ENCODE measurements around the gene TAF6L.

DNA sequence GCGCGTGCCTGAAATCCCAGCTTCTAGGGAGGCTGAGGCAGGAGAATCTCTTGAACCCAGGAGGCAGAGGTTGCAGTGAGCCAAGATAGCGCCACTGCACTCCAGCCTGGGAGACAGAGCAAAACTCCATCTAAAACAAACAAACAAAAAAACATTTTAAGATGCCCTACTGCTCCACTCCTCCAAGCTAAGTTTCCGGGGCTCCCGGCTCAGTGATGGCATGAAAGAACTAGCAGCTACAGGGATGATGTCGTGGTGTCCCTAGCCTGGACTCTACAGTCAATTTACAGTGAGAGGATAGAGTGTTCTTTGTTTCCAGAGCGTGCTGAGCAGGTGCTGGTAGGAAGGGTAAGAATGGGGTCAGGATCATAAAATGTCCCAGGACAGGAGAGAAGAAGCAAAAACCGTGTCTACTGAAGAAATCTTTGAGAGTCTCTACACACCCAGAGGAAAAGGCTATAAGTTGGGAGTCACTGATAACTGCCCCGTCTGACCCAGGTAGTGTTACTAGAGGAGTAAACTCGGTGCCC is 16.0 kb upstream of the TAF6L start:
- TF ChIP-seq, protein P1, sequence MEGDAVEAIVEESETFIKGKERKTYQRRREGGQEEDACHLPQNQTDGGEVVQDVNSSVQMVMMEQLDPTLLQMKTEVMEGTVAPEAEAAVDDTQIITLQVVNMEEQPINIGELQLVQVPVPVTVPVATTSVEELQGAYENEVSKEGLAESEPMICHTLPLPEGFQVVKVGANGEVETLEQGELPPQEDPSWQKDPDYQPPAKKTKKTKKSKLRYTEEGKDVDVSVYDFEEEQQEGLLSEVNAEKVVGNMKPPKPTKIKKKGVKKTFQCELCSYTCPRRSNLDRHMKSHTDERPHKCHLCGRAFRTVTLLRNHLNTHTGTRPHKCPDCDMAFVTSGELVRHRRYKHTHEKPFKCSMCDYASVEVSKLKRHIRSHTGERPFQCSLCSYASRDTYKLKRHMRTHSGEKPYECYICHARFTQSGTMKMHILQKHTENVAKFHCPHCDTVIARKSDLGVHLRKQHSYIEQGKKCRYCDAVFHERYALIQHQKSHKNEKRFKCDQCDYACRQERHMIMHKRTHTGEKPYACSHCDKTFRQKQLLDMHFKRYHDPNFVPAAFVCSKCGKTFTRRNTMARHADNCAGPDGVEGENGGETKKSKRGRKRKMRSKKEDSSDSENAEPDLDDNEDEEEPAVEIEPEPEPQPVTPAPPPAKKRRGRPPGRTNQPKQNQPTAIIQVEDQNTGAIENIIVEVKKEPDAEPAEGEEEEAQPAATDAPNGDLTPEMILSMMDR (IDR thresholded peaks at IDR 0.05): no peak
- no peak for TF ChIP-seq CREB1 (CRISPR knock-in tag; IDR thresholded peaks at IDR 0.05)
- TF ChIP-seq, protein P2, sequence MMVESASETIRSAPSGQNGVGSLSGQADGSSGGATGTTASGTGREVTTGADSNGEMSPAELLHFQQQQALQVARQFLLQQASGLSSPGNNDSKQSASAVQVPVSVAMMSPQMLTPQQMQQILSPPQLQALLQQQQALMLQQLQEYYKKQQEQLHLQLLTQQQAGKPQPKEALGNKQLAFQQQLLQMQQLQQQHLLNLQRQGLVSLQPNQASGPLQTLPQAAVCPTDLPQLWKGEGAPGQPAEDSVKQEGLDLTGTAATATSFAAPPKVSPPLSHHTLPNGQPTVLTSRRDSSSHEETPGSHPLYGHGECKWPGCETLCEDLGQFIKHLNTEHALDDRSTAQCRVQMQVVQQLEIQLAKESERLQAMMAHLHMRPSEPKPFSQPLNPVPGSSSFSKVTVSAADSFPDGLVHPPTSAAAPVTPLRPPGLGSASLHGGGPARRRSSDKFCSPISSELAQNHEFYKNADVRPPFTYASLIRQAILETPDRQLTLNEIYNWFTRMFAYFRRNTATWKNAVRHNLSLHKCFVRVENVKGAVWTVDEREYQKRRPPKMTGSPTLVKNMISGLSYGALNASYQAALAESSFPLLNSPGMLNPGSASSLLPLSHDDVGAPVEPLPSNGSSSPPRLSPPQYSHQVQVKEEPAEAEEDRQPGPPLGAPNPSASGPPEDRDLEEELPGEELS (CRISPR knock-in tag; IDR thresholded peaks at IDR 0.05): no peak
- TF ChIP-seq, protein P3, sequence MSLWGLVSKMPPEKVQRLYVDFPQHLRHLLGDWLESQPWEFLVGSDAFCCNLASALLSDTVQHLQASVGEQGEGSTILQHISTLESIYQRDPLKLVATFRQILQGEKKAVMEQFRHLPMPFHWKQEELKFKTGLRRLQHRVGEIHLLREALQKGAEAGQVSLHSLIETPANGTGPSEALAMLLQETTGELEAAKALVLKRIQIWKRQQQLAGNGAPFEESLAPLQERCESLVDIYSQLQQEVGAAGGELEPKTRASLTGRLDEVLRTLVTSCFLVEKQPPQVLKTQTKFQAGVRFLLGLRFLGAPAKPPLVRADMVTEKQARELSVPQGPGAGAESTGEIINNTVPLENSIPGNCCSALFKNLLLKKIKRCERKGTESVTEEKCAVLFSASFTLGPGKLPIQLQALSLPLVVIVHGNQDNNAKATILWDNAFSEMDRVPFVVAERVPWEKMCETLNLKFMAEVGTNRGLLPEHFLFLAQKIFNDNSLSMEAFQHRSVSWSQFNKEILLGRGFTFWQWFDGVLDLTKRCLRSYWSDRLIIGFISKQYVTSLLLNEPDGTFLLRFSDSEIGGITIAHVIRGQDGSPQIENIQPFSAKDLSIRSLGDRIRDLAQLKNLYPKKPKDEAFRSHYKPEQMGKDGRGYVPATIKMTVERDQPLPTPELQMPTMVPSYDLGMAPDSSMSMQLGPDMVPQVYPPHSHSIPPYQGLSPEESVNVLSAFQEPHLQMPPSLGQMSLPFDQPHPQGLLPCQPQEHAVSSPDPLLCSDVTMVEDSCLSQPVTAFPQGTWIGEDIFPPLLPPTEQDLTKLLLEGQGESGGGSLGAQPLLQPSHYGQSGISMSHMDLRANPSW (CRISPR knock-in tag; conservative IDR thresholded peaks at IDR 0.05; ENCODE audit: low read depth): no peak

Measured in WTC11 (cell line).